ENCODE measurements around the gene CD40LG. TPM values are rescaled to one million over a fixed set of nuclear protein-coding genes. Genes with fewer than 3 reads are reported as not detected.

Gene CD40LG
- total RNA-seq = not detected in 2 replicates

GRCh38 chrX:136647677-136648360 is at the start of gene CD40LG:
TSS of gene CD40LG (plus strand) at chrX:136648158. CDS start at chrX:136648249, 91 bp downstream.
- no peak for DNase-seq (ENCODE audit: low read depth)

DNA sequence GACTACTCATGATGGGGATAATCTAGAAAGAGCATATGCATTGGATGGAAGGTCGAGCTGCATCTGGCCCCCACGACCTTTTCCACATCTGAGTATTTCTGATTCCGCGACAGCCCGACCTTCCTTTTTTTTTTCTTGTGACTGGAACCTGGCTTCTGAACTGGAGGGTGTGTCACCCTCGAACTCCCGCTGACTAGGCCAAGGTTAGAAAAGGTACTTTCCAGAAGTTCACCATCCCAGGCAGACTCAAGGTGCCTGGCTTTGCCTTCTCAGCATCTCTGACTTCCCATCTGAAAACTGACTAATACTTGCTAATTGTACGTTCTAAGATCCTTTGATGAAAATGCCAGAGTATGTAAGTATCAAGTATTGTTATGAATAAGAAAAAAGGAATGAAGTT is 49.3 kb upstream of the CD40LG start:
- DNase-seq (ENCODE audit: low read depth) = no peak

DNA sequence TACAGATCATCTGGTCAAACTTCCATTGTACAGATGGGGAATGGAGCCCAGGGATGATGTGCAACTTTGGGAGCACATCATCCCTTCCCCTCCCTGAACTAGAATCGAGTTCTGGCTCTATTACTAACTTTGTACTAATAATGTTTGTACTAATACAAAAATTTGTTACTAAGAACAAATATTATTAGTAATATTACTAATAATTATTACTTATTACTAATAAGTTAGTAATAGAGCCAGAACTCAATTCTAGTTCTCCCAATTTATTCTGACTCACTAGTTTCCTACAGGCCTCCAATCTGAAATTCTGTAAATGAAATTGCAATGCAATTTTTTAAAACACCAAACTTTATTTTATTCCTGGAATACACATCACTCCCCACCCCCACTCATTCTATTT is 47.9 kb upstream of the CD40LG start:
- DNase-seq (ENCODE audit: low read depth) = no peak

DNA sequence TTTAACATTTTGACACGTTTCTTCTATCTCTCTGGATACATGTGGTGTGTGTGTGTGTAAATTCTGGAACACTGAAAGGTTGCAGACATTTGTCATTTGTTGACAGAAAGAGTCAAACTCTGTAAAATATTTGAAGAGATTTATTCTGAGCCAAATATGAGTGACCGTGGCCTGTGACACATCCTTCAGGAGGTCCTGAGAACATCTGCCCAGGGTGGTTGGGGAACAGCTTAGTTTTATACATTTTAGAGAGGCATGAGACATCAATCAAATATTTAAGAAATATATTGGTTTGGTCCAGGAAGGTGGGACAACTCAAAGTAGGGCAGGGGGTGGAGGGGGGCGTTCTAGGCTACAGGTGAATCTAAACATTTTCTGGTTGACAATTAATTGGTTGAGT is 40.7 kb upstream of the CD40LG start:
- no peak for DNase-seq (ENCODE audit: low read depth)

GRCh38 chrX:136608295-136608933 is 39.5 kb upstream of the CD40LG start:
- peak; percentile 30 for DNase-seq (ENCODE audit: low read depth)

GRCh38 chrX:136616987-136617685 is 30.8 kb upstream of the CD40LG start:
- no peak for DNase-seq (ENCODE audit: low read depth)

- DNase-seq (ENCODE audit: low read depth) = no peak
These were observed 28.0 kb upstream of the CD40LG start for GRCh38 chrX:136619899-136620505.

- no peak for DNase-seq (ENCODE audit: low read depth)
These were observed 27.2 kb upstream of the CD40LG start for GRCh38 chrX:136620780-136621179.

DNA sequence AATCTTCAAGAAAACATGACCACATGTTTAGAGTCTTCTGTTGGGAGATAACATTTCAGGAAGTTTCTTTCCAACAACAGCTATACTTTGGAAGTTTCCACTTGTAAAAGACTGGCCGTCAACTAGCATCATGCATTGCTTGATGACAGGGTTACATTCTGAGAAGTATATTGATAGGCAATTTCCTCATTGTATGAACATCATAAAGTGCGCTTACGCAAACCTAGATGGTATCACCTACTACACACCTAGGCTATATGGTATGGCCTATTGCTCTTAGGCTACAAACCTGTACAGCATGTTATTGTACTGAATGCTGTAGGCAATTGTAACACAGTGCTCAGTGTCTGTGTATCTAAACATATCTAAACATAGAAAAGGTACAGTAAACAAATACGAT is 25.4 kb upstream of the CD40LG start:
- no peak for DNase-seq (ENCODE audit: low read depth)

- DNase-seq (ENCODE audit: low read depth) = no peak
These were observed 24.6 kb upstream of the CD40LG start for GRCh38 chrX:136623396-136623795.

DNA sequence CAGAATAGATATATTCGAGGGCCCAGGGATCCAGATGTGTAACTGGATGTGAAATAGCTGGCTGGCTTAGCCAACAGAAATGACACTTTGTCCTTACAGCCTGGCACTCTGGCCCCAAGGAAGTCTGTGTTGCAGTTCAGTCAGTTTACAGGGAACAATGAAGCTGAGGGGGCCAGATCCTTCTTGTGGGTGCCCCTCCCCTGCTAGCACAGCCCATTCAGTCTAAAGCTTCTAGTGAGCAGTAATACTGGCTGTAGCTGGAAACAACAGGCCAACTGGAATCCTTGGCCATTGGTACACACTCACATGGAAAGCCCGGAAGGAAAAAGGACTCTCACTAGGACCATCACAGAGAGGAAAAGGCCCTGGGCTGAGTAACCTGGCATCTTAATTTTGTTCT is 22.7 kb upstream of the CD40LG start:
- no peak for DNase-seq (ENCODE audit: low read depth)

GRCh38 chrX:136626237-136626636 is 21.7 kb upstream of the CD40LG start:
- no peak for DNase-seq (ENCODE audit: low read depth)

DNA sequence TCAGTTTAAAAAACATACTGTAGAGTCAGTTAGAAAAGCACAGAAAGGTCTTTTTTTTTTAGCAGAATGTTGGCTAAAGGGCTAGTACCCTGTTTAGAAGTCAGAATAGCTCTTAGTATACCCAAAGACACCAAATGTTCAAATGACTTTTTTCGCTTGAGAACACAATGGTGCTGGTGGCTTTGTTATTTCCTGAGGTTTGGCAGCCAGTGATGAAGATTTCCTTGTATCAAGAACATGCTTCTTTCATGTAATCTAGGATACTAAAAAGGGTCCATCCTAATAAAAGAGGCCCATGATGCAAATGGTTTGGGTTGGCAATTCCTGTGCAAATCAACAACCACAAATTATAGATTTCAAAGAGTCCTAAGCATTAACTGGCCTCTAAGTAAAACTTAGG is 21.1 kb upstream of the CD40LG start:
- DNase-seq (ENCODE audit: low read depth) = no peak

GRCh38 chrX:136627409-136627808 is 20.5 kb upstream of the CD40LG start:
- no peak for DNase-seq (ENCODE audit: low read depth)

DNA sequence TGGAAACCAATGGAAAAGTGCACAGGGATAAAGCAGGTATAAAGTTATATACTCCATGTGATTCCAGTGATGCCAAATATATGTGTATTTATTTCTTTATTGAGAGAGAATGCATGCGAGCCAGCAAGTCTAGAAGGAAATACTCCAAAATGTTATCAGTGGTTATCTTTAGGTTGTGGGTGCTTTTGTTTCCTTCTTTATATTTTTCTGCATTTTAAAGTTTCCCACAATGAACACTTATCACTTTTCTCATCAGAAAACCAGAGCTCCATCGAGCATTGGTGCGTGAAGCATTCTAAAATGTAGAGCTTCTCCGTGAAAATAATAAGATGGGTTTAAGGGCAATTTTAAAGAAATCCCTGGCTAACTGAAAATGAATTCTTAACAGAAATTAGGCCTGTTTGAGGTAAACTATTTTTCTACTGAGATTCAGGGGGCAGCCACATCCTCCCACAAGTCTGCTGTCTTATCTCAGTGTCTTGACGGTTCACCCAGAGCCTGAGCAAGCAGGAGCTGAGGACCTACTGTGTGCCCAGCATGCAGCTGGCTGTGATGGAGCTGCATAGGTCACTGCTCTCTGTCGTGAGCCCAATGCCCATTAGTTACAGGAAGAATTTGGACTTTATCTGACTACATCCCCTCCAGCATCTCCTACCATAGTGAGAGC is 18.7 kb upstream of the CD40LG start:
- no peak for DNase-seq (ENCODE audit: low read depth)

DNA sequence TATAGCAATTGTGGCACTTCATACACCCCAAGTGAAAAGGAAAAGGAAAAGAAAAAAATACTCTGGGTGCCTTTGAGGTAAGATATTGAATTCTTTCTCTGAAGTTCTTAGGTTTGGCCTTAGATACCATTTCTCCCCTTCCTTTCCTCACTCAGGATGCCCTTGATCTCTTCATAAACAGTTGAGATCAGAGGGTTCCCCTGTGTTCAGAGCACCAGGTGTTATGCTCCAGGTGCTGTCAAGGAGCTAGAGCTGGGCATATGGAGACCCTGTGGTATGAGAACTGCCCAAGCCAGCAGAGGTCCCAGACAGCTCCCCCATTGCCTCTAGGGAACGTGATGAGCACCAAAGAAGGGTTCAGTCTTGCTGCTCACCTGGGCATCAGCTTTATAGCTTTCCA is 17.1 kb upstream of the CD40LG start:
- no peak for DNase-seq (ENCODE audit: low read depth)

GRCh38 chrX:136635235-136635634 is 12.7 kb upstream of the CD40LG start:
- no peak for DNase-seq (ENCODE audit: low read depth)

DNA sequence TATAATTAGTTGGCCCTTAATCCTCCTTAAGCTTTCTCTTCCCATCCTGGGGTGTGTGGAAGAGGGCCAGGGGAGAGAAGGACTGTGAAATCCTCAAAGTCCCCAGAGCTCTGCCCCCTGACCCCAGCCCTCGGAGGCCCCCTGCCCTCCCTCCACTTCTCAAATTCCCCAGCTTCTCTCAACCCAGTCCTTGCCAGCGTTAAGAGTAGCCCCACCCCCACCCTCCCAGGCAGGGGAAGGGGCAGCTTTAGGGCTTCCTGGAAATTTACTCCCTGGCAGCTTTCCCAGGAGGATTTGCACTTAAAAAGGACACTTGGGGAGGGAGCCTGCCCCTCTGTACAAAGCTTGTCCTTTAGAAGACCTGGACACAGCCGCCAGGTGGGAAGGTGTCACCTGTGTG is 11.8 kb upstream of the CD40LG start:
- no peak for DNase-seq (ENCODE audit: low read depth)

DNA sequence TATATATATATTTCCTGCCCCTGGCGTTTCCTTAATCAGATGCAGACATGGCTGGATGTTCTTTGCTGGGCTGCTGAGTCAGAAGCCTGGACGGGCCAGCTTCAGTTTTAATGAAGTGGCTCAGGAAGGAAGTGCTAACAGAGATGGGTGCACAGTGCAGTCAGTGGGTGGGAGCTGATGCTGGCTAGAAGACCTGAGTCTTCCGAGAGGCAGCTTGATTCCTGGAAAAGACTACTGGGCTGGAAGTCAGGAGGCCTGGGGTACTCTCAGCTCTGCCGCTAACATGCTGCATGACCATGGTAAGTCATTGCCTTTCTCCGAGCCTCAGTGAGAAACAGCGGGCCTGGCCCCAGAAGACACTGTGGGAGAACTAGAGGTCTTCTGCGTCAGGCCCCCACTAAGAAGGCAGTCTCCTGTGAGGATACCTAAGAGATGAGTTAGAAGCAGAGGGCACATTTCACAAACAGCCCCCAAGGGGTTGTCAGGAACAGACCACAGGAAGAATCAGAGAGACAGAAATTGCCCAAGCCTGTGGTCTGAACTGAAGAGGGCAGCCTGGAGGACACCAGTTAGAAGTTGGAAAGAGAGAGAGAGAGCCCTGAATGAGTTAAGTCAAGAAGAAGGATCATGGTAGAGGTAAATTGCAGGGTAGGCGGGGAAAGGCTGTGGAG is 8.3 kb upstream of the CD40LG start:
- DNase-seq (ENCODE audit: low read depth) = peak; percentile 1

DNA sequence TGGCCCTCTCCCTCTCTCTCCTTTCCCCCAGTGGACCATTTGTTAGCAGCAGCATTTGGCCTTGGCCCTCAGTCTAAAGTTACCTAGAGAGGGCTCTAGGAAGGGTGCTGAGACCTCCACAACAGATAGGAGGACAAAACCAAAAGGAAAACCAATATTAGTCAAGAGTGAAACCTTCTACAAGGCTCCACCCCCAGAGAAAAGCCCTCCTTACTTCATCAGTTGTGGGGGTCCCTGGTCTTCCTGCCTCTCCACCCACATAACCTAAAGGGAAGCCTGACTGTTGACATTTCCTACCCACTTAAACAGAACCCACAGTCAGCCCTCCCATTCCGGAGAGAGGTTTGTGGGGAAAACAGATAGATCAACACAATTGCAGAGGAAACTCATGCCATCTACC is 4.7 kb upstream of the CD40LG start:
- no peak for DNase-seq (ENCODE audit: low read depth)

GRCh38 chrX:136646602-136647239 is 1.2 kb upstream of the CD40LG start:
- no peak for DNase-seq (ENCODE audit: low read depth)
